Activated gamma-delta T cell treated with Interleukin-2 at 50 U/mL for 16 hours (primary cell): ENCODE measurements around the gene TCTN1.
A peak's percentile ranks its signal among the peaks of the same experiment; 100 is the strongest.

Experiments
- DNase-seq: peaks from one replicate; pipeline ENCODE4 v3.0.0-alpha.2; 2020

TCTN1 gene

DNA sequence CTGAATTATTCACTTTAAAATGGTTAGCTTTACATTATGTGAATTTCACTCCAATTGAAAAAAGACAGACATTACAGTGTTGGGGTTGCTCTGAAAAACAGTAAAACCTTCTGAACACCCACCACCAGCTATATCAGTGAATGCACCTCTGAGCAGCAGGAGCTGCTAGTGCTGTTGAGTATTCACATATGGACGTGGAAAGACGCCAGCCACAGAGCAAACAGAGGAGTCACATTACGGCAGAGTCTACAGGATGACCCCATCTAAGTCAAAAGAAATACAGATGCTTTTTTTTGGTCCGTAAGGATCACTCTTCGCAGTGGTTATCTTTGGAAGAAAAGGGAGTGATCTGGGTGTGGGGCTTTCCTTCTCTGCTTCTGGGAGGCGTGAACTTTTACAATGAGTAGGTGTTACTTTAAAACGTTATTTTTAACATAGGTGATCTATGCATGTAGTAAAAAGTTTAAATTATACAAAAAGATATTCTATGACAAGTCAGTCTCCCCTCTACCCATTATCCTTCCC is 70.4 kb downstream of the TCTN1 start:
- no peak for DNase-seq

GRCh38 chr12:110686294-110686903 is 72.5 kb downstream of the TCTN1 start:
- DNase-seq, result no peak

DNA sequence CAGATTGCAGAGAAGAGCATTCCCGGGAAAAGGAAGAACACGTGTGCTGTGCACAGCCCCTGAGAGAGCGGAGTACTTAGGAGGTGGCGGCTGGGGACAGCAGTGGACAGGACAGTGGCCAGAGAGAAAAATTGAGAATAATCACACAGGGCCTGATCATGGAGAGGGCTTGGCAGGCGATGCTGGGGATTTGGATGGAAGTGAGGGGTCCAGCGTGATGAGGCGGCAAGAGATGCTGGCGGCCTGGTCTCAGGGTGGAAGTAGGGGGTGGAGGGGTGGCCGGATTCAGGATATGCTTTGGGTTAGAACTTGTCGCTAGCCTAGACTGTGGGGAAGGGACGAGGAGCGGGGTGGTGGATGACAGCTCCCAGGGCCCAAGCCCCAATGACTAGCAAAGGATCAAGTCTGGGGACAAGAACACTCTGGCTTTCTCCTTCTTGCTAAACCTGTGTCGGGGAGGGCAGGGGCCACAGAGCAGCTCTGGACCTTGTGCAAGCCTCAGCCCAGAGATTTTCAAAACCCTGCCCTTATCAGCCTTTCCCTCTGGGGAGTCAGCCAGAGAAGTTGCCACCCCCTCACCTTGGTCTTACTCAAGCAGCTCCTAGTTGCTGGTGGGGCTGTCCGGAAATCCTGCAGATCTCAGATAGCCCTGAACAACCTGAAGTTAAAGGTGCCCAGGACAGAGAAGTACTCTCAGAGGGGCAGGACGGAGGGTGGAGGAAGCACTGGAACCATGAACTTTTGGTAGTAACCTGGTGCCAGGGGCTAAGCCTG is 73.7 kb downstream of the TCTN1 start:
- no peak for DNase-seq

GRCh38 chr12:110688446-110689280 is 74.7 kb downstream of the TCTN1 start, which contains the start of gene HVCN1:
Gene HVCN1, minus strand, starts transcription at chr12:110689115. Its CDS starts 5,870 bp downstream, at chr12:110683245.
- peak; percentile 39 for DNase-seq

- peak; percentile 55 for DNase-seq
These were observed 75.6 kb downstream of the TCTN1 start for GRCh38 chr12:110689281-110690126.

DNA sequence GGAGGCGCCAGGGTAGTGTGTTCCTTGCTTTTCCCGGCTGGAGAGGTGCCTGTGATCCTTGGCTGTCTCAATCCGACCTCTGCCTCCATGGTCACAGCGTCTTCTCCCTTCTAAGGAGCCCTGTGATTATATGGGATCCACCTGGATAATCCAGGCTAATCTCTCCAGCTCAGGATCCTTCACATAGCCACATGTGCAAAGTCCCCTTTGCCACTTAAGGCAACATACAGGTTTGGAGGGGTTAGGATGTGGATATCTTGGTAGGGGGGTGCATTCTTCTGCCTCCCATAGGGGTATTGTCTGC is 76.2 kb downstream of the TCTN1 start:
- no peak for DNase-seq

- DNase-seq, result no peak
These were observed 79.8 kb downstream of the TCTN1 start for GRCh38 chr12:110693731-110694130.

DNA sequence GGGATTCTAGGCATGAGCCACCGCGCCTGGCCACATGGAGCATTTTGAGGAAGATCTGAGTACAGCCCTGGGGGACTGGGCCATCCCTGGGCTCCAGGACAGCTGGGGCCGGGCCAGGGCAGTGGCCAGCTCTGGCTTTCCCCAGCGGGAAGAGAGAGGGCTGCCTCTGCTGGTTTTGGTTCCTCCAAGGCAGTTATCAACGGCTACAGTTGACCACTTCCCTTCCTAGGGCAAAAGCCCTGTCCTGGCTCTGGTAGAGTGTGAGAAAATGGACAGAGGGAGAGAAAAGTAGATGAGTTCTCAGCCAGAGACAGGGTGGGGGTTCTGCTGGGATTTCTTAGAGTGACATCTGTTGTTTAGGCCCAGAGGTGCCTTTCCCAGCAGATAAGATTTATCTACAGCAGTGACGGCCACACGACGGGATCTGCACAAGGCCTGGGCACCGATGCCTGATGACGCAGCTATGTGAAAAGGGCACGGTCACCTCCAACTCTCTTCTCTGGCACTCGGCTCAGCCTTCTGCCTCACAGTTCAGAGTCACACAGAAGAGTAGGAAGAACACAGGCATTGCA is 80.5 kb downstream of the TCTN1 start:
- DNase-seq, result no peak

- DNase-seq, result no peak
These were observed 82.4 kb downstream of the TCTN1 start for GRCh38 chr12:110696283-110696682.

DNA sequence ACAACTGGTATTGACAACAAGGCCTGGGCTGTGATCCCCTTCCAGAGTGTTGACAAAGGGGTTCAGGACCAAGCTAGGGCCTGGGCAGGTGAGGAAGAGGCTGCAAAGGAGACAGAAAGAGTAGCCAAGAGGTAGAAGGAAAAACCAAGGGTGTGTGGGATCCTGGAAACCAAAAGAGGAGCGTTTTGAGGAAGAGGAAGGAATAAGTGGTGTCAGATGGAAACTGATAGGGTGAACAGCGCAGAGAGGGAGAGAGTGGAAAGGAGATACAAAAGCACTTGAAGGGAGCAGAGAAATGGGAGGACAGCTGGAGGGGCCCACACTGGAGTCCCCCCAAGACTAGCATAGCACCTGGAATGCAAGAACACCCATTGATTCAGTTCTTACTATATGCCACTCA is 83.3 kb downstream of the TCTN1 start:
- DNase-seq, result no peak

DNA sequence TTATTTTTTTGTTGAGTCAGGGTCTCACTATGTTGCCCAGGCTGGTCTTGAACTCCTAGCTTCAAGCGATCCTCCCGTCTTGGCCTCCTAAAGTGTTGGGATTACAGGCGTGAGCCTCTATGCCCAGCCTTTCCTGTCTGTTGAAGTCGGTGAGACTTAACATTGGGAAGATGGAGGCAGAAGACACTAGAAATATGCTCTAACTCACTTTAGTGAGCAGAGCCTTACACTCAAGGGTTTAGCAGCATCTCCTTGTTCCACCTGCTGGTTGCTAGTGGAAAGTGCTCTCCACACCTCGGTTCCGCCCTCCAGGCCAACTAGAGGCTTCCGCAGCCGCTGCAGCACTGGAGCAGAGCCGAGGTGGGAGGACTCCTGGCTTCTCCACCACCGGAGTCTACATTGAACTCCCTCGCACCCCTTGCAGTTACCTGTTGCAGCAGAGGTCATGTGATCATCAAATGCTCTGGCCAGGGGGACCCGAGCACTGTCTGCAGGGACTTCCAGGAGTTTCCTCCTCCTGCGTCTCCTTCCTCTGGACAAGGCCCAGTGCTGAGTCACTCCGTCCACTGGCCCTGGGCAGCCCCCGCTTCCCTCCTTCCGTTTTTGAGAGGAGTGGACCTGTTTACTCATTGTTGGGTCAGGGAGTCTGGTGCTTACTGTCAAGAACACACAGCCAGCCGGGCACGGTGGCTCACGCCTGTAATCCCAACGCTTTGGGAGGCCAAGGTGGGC is 84.4 kb downstream of the TCTN1 start:
- peak; percentile 74 for DNase-seq
